Bronchial epithelial cell (primary cell): ENCODE data around the gene WDR37. TPM values are rescaled to one million over a fixed set of nuclear protein-coding genes. Genes with fewer than 3 reads are reported as not detected.
A peak's percentile ranks its signal among the peaks of the same experiment; 100 is the strongest.

ENCODE experiments used
- DNase-seq: peaks from one replicate; pipeline ENCODE4 v3.0.0-alpha.2; 2010; ENCODE audit warnings: low read depth
- FAIRE-seq: peaks from 2 replicates; lab custom pipeline; 2011; peaks lifted over from hg19 to GRCh38; lab: Jason Lieb, UNC
- H3K27me3 ChIP-seq: 2 replicates; pipeline ENCODE4 v1.5.1; 2011; ENCODE audit warnings: low read length; ENCODE audit not compliant: control insufficient read depth, insufficient read depth
- H3K36me3 ChIP-seq: 2 replicates; pipeline ENCODE4 v1.5.1; 2011; ENCODE audit warnings: low read length; ENCODE audit not compliant: control insufficient read depth, insufficient read depth
- H3K4me3 ChIP-seq: 2 replicates; pipeline ENCODE4 v1.5.1; 2011; ENCODE audit warnings: mild to moderate bottlenecking, low read depth, low read length, control low read depth
- CTCF ChIP-seq: IDR thresholded peaks from 2 replicates; pipeline ENCODE4 v1.5.1; 2011; ENCODE audit warnings: mild to moderate bottlenecking, moderate library complexity, low read length, control low read depth, inconsistent platforms; ENCODE audit not compliant: insufficient read depth, severe bottlenecking
- total RNA-seq: library from RNA; depleted of rRNA; stranded (reverse); fragments of >200 nt; gene quantifications from 2 replicates; pipeline ENCODE4 v1.2.1, GENCODE V29; 2014

The WDR37 gene
- total RNA-seq, 1 donor from 2014 or later: 11.1 TPM

- TF ChIP-seq CTCF: peak; percentile 61
- Histone ChIP-seq H3K36me3 (peaks cover 29% of the 10 kb centered on the region), H3K4me3 (no peak overlapping the region), H3K27me3 (no peaks in the 10 kb centered on the region)
- FAIRE-seq (no peak), DNase-seq (peak; percentile 86)
Observed at GRCh38 chr10:1109795-1110673, 53.8 kb downstream of the WDR37 start.

DNA sequence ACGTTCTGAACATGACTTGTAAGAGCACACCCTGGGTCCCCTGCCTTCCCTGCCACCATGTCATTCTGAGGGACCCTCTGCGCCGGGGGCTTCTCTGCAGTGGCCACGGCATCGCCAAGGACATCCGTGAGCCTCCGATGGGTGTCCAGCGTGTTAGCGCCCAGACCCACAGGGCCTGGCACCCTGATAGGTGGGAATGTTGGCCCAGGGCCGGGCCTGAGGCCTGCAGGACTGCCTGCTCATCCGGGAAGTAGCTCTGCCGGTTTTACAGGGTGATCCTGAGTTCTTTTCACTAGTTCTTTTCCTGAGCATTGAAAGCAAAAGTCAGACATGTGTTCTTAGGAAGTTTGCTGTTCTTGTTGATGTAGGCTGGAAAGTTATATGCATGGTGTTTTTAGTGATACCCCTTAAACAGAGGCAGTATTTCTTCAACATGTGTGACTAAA is 54.5 kb downstream of the WDR37 start:
- Histone ChIP-seq H3K4me3 (no peak overlapping the region), H3K36me3 (peaks cover 30% of the 10 kb centered on the region), H3K27me3 (no peaks in the 10 kb centered on the region)
- TF ChIP-seq CTCF: no peak
- FAIRE-seq (no peak), DNase-seq (no peak)

GRCh38 chr10:1114315-1114714 is 58.1 kb downstream of the WDR37 start:
- peaks cover 22% of the 10 kb centered on the region for H3K36me3 ChIP-seq
- no peak for TF ChIP-seq CTCF
- H3K4me3 ChIP-seq: no peak overlapping the region
- DNase-seq (no peak), FAIRE-seq (no peak)
- no peaks in the 10 kb centered on the region for H3K27me3 ChIP-seq

- FAIRE-seq: no peak
- peaks cover 23% of the 10 kb centered on the region for H3K36me3 ChIP-seq
- no peaks in the 10 kb centered on the region for H3K27me3 ChIP-seq
- H3K4me3 ChIP-seq: no peak overlapping the region
- TF ChIP-seq CTCF: no peak
- DNase-seq: no peak
Observed at GRCh38 chr10:1114719-1115606, 58.8 kb downstream of the WDR37 start.

GRCh38 chr10:1115607-1115955 is 59.4 kb downstream of the WDR37 start:
- H3K27me3 ChIP-seq: no peaks in the 10 kb centered on the region
- DNase-seq (no peak), FAIRE-seq (no peak)
- no peak overlapping the region for H3K4me3 ChIP-seq
- TF ChIP-seq CTCF: no peak
- H3K36me3 ChIP-seq: peaks cover 23% of the 10 kb centered on the region
